Dedifferentiated amniotic fluid mesenchymal stem cell (primary cell): ENCODE results near the gene SCO1.

ENCODE experiments used
- DNase-seq: peaks from one replicate; pipeline ENCODE4 v3.0.0-alpha.2; 2016; ENCODE audit errors: extremely low spot score

Gene SCO1

GRCh38 chr17:10653987-10654386 is 43.3 kb downstream of the SCO1 start:
- no peak for DNase-seq

GRCh38 chr17:10652984-10653659 is 44.2 kb downstream of the SCO1 start:
- no peak for DNase-seq

- no peak for DNase-seq
Observed at GRCh38 chr17:10651927-10652326, 45.4 kb downstream of the SCO1 start.

GRCh38 chr17:10649602-10650001 is 47.7 kb downstream of the SCO1 start:
- DNase-seq = no peak

GRCh38 chr17:10648956-10649355 is 48.4 kb downstream of the SCO1 start:
- peak; percentile 27 for DNase-seq

- no peak for DNase-seq
Observed at GRCh38 chr17:10648381-10648780, 49.0 kb downstream of the SCO1 start.

DNA sequence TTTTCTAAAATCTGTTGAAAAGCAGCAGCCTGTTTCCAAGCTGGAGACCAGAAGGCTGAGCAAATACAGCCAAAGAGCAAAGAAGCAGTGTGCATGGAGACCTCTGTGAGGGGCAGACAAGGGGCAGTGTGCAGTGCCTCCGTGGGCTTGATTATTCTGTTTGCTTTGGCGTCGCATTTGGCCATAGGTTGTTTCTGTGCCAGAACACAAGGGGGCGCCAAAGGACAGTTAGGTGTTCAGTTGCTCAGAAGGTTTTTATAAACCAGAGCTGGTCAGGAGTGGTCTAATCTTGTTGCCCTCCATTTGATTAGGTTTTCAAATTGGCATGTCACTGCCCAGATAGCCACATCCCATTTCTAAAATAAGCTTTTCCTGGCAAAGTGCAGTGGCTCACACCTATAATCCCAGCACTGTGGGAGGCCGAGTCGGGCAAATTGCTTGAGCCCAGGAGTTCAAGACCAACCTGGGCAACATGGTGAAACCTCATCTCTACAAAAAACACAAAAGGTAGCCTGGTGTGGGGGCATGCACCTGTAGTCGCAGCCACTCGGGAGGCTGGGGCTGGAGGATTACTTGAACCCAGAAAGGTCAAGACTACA is 50.8 kb downstream of the SCO1 start:
- DNase-seq = peak; percentile 54

DNA sequence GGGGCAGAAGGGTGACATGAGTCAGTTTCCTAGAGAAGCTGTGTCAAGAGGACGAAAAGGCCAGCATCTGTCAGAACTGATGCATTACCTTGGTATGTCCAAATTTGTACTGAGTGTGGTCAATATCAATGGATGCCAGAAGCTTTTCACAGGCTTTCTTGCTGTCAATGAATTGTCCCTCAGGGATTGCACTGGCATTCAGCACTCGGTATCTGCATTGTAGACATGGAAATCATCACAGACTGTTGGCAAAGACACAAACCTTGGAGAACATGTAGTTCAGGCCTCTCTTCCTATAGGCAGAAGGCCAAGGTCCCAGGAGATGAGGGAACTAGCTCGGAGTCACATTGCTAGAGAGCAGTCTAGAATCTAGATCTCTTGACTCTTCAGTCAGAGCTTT is 56.9 kb downstream of the SCO1 start:
- no peak for DNase-seq

DNA sequence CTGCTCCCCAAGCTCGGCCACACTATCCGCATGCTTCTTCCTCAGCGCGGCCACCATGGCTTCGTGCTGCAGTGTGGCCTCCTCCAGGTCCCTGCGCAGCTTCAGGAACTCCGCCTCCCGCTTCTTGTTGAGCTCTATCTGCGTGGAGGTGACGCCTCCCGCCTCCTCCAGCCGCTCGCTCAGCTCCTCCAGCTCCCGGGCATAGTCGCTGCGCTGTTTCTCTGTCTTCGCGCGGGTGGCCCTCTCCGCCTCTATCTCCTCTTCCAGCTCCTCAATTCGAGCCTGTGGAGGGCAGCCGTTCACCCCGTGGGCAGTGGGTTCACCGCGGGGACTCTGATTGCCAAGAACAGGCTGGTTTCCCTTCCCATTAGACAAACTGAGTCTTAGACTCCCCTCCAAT is 59.2 kb downstream of the SCO1 start:
- DNase-seq = peak; percentile 4

- DNase-seq = no peak
Observed at GRCh38 chr17:10635290-10635689, 62.0 kb downstream of the SCO1 start.

GRCh38 chr17:10633738-10634379 is 63.5 kb downstream of the SCO1 start:
- no peak for DNase-seq

- DNase-seq = no peak
Observed at GRCh38 chr17:10631701-10632100, 65.6 kb downstream of the SCO1 start.

- DNase-seq = no peak
Observed at GRCh38 chr17:10631048-10631700, 66.2 kb downstream of the SCO1 start.

DNA sequence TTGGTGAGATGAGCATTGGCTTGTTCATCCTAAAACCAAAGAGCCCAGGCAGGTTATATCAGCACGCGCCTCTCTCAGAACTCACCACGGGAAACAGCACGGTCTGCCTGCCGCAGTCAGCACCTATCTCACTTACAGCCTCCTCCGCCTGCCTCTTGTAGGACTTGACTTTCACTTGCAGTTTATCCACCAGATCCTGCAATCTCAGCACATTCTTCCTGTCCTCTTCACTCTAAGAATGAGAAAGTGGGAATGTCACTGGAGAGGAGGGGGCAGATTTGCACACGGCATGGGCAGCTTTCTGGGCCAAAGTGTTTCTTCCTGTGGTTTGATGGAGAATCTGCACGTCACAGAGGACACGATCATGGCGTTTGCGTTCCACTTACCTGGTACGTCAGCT is 67.6 kb downstream of the SCO1 start:
- no peak for DNase-seq

- DNase-seq = no peak
Observed at GRCh38 chr17:10628756-10629155, 68.6 kb downstream of the SCO1 start.

DNA sequence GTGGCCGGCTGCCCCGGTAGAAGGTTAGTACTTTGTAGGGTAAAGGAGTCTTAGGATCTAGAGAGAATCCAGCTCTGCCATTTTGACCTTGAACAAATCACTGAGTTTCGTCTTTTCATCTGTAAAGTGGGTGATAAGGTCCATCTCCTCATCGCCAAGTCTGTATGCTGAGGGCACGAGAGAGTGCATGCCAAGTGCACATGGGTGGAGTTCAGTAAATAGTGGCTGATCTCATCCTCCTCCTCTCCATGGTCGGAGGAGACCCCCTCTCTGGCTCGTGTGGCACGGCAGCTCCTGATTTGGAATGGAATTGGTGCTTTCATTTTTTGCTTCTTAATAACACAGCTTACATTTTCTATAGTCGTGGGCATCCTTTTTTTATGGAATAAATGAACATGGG is 70.9 kb downstream of the SCO1 start:
- no peak for DNase-seq

- no peak for DNase-seq
Observed at GRCh38 chr17:10624969-10625368, 72.4 kb downstream of the SCO1 start.

DNA sequence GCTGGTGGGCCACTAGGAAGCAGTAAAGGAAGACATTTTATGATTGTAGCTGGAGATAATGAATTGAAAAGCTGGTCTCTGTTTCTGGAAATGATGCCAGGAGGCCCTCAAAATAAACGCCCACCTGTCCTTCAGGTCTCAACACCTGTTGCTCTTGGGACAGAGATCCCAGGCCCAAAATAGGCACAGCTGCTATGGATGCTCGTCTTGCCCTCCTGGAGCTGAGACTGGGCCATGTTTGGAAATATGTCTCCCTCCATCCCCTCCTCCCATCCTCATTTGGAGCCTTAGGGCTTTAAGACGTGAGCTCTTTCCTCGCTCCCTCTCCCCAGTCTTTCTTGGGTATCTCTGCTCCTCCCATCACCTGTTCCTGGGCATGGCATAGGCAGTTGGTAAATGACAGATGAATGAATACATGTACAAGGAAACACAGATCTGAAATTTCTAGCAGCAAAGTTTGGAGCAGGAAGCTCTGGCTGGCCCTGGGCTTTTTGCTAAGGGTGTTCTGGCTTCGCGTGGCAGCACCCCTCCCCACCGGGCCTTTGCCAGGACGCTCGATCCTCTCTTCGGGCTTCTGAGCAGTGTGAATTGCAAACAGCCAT is 73.5 kb downstream of the SCO1 start:
- DNase-seq = no peak

DNA sequence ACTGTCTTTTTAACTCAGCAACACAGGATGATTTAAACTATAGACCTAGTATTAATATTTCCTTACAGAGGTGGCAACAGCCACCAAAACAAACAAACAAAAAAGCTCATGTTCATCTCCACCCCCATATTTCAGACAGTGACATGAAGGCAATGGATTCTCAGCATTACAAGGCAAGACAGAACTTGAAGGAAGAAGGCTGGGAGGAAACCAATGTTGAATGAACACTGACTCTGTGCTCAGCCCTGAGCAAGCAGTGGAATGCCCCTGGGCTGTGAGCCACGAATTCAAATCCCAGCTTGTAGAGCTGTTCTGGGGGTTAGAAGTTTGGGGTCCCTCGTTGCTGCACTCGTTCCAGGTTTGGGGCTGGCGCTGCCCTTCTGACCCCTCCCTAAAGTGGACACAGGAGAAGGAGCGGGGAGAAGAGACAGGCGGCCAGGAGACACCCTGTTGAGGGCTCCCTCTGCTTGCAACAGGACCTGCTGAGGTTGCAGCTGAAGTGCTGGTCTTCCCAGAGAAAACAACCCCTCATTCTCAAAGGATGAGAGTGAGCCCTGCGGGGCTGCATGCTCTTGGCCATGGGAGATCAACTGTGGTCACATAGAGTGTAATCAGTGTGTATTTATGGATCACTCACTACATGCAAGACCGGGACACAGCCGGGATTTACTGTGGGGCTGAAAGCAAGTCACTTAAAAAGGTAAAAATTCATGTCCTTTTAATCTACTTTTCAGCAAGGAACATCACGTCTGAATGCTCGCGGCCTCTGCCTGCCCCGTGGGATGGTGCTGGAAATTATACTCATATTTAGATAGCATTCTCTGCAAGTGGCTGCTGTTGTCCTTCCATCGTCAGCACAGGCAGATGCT is 74.5 kb downstream of the SCO1 start:
- no peak for DNase-seq
